Caco-2 (cell line): ENCODE measurements around the gene KANK3. TPM values are rescaled to one million over a fixed set of nuclear protein-coding genes. Genes with fewer than 3 reads are reported as not detected.
A peak's percentile ranks its signal among the peaks of the same experiment; 100 is the strongest.
"Not testable (repeated sequence)": the region's sequence is repeated elsewhere in the genome, so short reads cannot be mapped to it uniquely, and the experiment has no call there.

Source experiments
- BruUV-seq: library from RNA; stranded (reverse); fragments of 400-500 nt; replicated peaks from 2 replicates; lab custom pipeline; 2021; lab: Mats Ljungman, UMichigan
- CTCF ChIA-PET: fragments of 300-600 bp; sonication (Branson Sonifier 250); formaldehyde crosslinking; loops from one replicate; lab custom pipeline; 2022; ENCODE audit warnings: antibody characterized with exemption; lab: Charles Lee
- POLR2A ChIA-PET: fragments of 300-600 bp; sonication (Branson Sonifier 250); formaldehyde crosslinking; loops from one replicate; lab custom pipeline; 2022; ENCODE audit warnings: antibody characterized with exemption; lab: Charles Lee
- DNase-seq, 2 experiments: peaks; one replicate each; pipeline versions ENCODE4 v3.0.0 to v3.0.0-alpha.2; 2020 to 2022
- H3K27me3 ChIP-seq: replicated peaks from 2 replicates; pipeline ENCODE4 v1.6.0; 2011; ENCODE audit warnings: low read length; ENCODE audit not compliant: control insufficient read depth, insufficient read depth
- H3K36me3 ChIP-seq: 2 replicates; pipeline ENCODE4 v1.5.1; 2011; ENCODE audit warnings: low read length; ENCODE audit not compliant: control insufficient read depth, insufficient read depth
- H3K4me1 ChIP-seq: fragments of 250-450 bp; sonication (Bioruptor Pico); 2 replicates; pipeline ENCODE4 v1.5.1; 2020; ENCODE audit warnings: mild to moderate bottlenecking
- H3K4me3 ChIP-seq: 2 replicates; pipeline ENCODE4 v1.5.1; 2011; ENCODE audit warnings: low read depth, mild to moderate bottlenecking, control low read depth, low read length
- H3K9me3 ChIP-seq: fragments of 250-450 bp; sonication (Bioruptor Pico); 2 replicates; pipeline ENCODE4 v1.5.1; 2020; ENCODE audit warnings: mild to moderate bottlenecking, moderate library complexity
- H3K27ac Mint-ChIP-seq: one replicate; pipeline ENCODE4 v1.8.0; 2022; ENCODE audit warnings: mixed read lengths; ENCODE audit not compliant: unreplicated experiment
- H3K27me3 Mint-ChIP-seq: one replicate; pipeline ENCODE4 v1.8.0; 2022; ENCODE audit warnings: mixed read lengths; ENCODE audit not compliant: insufficient read depth, unreplicated experiment
- H3K36me3 Mint-ChIP-seq: one replicate; pipeline ENCODE4 v1.8.0; 2022; ENCODE audit warnings: mild to moderate bottlenecking, mixed read lengths; ENCODE audit not compliant: insufficient read depth, unreplicated experiment
- H3K4me1 Mint-ChIP-seq: one replicate; pipeline ENCODE4 v1.8.0; 2022; ENCODE audit warnings: low read depth, mixed read lengths; ENCODE audit not compliant: unreplicated experiment
- H3K4me3 Mint-ChIP-seq: one replicate; pipeline ENCODE4 v1.8.0; 2022; ENCODE audit warnings: mild to moderate bottlenecking, moderate library complexity, mixed read lengths; ENCODE audit not compliant: unreplicated experiment
- H3K9me3 Mint-ChIP-seq: one replicate; pipeline ENCODE4 v1.8.0; 2022; ENCODE audit warnings: mixed read lengths; ENCODE audit not compliant: unreplicated experiment
- CTCF ChIP-seq, 2 experiments: fragments of 200-600 bp in 1 of 2; IDR thresholded peaks; 1 replicate in 1 of 2; 2 replicates in 1 of 2; pipeline versions ENCODE4 v1.5.1 to v1.8.0; 2011 to 2022; ENCODE audit warnings: antibody characterized with exemption in 1 of 2, control low read depth in 1 of 2, inconsistent platforms in 1 of 2, low read depth in 1 of 2, low read length in 1 of 2, mild to moderate bottlenecking in 1 of 2, moderate library complexity in 1 of 2; ENCODE audit not compliant: insufficient read depth in 1 of 2, severe bottlenecking in 1 of 2, unreplicated experiment in 1 of 2
- intact Hi-C: fragments of 100-400 bp; cut with micrococcal nuclease; formaldehyde crosslinking; loops from one replicate; pipeline ENCODE4 v1.10.0; 2022; ENCODE audit not compliant: unreplicated experiment
- total RNA-seq: library from RNA; stranded (reverse); gene quantifications from 2 replicates; pipeline ENCODE4 v1.2.3, GENCODE V29; 2022

The KANK3 gene
- total RNA-seq, 1 experiment from 2014 or later: 1.1 TPM

GRCh38 chr19:8357007-8357521 lies 14.0 kb upstream of the KANK3 start:
- no peaks in the 10 kb centered on the region for H3K36me3 ChIP-seq
- Mint-ChIP-seq H3K9me3 (no peaks in the 10 kb centered on the region), H3K4me3 (no peak overlapping the region), H3K36me3 (no peaks in the 10 kb centered on the region), H3K4me1 (no peaks in the 10 kb centered on the region), H3K27ac (no peak overlapping the region), H3K27me3 (no peaks in the 10 kb centered on the region)
- H3K4me1 ChIP-seq: peaks cover 13% of the 10 kb centered on the region; the same call in 1 of the 2 replicates
- intact Hi-C loops: no loop called here
- POLR2A ChIA-PET: no interaction called here
- BruUV-seq: no TSS peak
- H3K9me3 ChIP-seq: no peaks in the 10 kb centered on the region
- TF ChIP-seq CTCF (IDR thresholded peaks at IDR 0.05; ENCODE audit: insufficient read depth in 1 of 2, low read depth in 1 of 2, low read length in 1 of 2, severe bottlenecking in 1 of 2, unreplicated experiment in 1 of 2): no peak
- H3K27me3 ChIP-seq: no peaks in the 10 kb centered on the region
- no peak overlapping the region for H3K4me3 ChIP-seq
- peak in 1 of 2 experiments; percentile 43 for DNase-seq
- CTCF ChIA-PET: interaction anchor here (0.6 to 1.4 kb wide), 2 partner anchors 9 to 253 kb away, joined by 4 to 6 read pairs; no protein-coding TSS in a partner anchor

- no peak overlapping the region for H3K4me3 Mint-ChIP-seq
- no peaks in the 10 kb centered on the region for H3K9me3 ChIP-seq
- DNase-seq: no peak
- H3K36me3 Mint-ChIP-seq: no peaks in the 10 kb centered on the region
- H3K4me1 Mint-ChIP-seq: no peaks in the 10 kb centered on the region
- peaks cover 13% of the 10 kb centered on the region; the same call in 1 of the 2 replicates for H3K4me1 ChIP-seq
- ChIA-PET CTCF (interaction anchor here (0.8 kb wide), 1 partner anchor 223 kb away, joined by 4 read pairs; no protein-coding TSS in a partner anchor), POLR2A (no interaction called here)
- H3K36me3 ChIP-seq: no peaks in the 10 kb centered on the region
- no peaks in the 10 kb centered on the region for H3K27me3 Mint-ChIP-seq
- TF ChIP-seq CTCF (IDR thresholded peaks at IDR 0.05; ENCODE audit: insufficient read depth in 1 of 2, low read depth in 1 of 2, low read length in 1 of 2, severe bottlenecking in 1 of 2, unreplicated experiment in 1 of 2): no peak
- H3K27ac Mint-ChIP-seq: no peak overlapping the region
- no TSS peak for BruUV-seq
- no peaks in the 10 kb centered on the region for H3K27me3 ChIP-seq
- intact Hi-C loops: loop anchor here (2.0 kb wide), 1 partner anchor 41 kb away; no protein-coding TSS in a partner anchor
- no peak overlapping the region for H3K4me3 ChIP-seq
- no peaks in the 10 kb centered on the region for H3K9me3 Mint-ChIP-seq
Observed at GRCh38 chr19:8355631-8356402, 12.8 kb upstream of the KANK3 start.

- DNase-seq, H3K36me3 ChIP-seq, H3K4me3 ChIP-seq, intact Hi-C loops, H3K4me1 Mint-ChIP-seq, H3K27me3 ChIP-seq, H3K4me3 Mint-ChIP-seq, H3K36me3 Mint-ChIP-seq, H3K9me3 Mint-ChIP-seq, H3K27ac Mint-ChIP-seq, H3K27me3 Mint-ChIP-seq, H3K9me3 ChIP-seq, BruUV-seq: not testable (repeated sequence)
- ChIA-PET POLR2A (interaction anchor here (0.9 kb wide), 1 partner anchor 9 kb away, joined by 8 read pairs; no protein-coding TSS in a partner anchor), CTCF (interaction anchor here (0.6 to 2.6 kb wide), 4 partner anchors 10 to 57 kb away, joined by 4 to 21 read pairs (median 5); partner anchors contain the start of genes KANK3, NDUFA7, RAB11B and RPS28)
- peaks cover 13% of the 10 kb centered on the region; the same call in 1 of the 2 replicates for H3K4me1 ChIP-seq
Observed at GRCh38 chr19:8352845-8353244, 9.8 kb upstream of the KANK3 start.
